ENCODE measurements around the gene NR1H3. TPM values are rescaled to one million over a fixed set of nuclear protein-coding genes. Genes with fewer than 3 reads are reported as not detected.

The NR1H3 gene
- total and polyA plus RNA-seq, 8 donors, result 20.0 to 100 (median 41.9) TPM

DNA sequence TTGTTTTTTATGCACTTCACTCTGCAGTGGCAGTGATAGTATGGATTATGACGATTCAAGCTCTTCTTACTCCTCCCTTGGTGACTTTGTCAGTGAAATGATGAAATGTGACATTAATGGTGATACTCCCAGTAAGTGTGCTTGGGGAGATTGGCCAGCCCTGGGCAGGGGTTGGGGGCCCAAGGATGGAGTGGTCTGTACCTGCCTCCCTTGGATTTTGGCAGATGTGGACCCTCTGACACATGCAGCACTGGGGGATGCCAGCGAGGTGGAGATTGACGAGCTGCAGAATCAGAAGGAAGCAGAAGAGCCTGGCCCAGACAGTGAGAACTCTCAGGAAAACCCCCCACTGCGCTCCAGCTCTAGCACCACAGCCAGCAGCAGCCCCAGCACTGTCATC lies 26.4 kb downstream of the NR1H3 start:
- H3K27me3 ChIP-seq, result no peaks in the 10 kb centered on the region
- intact Hi-C loops (cut with DNase I; ENCODE audit: low total_unique reads), result loop anchor here (10.0 kb wide), 1 partner anchor 419 kb away; no protein-coding TSS in a partner anchor
- peaks cover 84 to 100% (median 100%) of the 10 kb centered on the region in 4 donors for H3K36me3 ChIP-seq
- no peak overlapping the region for H3K4me3 ChIP-seq
- DNase-seq, result no peak
- no peak for TF ChIP-seq EP300 (IDR thresholded peaks at IDR 0.05)
- no peak for TF ChIP-seq POLR2AphosphoS5 (IDR thresholded peaks at IDR 0.05)
- no peak for TF ChIP-seq POLR2A (IDR thresholded peaks at IDR 0.05)
- TF ChIP-seq, protein P1, sequence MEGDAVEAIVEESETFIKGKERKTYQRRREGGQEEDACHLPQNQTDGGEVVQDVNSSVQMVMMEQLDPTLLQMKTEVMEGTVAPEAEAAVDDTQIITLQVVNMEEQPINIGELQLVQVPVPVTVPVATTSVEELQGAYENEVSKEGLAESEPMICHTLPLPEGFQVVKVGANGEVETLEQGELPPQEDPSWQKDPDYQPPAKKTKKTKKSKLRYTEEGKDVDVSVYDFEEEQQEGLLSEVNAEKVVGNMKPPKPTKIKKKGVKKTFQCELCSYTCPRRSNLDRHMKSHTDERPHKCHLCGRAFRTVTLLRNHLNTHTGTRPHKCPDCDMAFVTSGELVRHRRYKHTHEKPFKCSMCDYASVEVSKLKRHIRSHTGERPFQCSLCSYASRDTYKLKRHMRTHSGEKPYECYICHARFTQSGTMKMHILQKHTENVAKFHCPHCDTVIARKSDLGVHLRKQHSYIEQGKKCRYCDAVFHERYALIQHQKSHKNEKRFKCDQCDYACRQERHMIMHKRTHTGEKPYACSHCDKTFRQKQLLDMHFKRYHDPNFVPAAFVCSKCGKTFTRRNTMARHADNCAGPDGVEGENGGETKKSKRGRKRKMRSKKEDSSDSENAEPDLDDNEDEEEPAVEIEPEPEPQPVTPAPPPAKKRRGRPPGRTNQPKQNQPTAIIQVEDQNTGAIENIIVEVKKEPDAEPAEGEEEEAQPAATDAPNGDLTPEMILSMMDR (IDR thresholded peaks at IDR 0.05), result no peak
- no peaks in the 10 kb centered on the region for H3K4me1 ChIP-seq
- no peaks in the 10 kb centered on the region for H3K9me3 ChIP-seq
- no peak overlapping the region for H3K27ac ChIP-seq
- WGBS, 5 donors, result 90 to 98% (median 94%) methylated on average over 4 of the region's 4 CpGs

DNA sequence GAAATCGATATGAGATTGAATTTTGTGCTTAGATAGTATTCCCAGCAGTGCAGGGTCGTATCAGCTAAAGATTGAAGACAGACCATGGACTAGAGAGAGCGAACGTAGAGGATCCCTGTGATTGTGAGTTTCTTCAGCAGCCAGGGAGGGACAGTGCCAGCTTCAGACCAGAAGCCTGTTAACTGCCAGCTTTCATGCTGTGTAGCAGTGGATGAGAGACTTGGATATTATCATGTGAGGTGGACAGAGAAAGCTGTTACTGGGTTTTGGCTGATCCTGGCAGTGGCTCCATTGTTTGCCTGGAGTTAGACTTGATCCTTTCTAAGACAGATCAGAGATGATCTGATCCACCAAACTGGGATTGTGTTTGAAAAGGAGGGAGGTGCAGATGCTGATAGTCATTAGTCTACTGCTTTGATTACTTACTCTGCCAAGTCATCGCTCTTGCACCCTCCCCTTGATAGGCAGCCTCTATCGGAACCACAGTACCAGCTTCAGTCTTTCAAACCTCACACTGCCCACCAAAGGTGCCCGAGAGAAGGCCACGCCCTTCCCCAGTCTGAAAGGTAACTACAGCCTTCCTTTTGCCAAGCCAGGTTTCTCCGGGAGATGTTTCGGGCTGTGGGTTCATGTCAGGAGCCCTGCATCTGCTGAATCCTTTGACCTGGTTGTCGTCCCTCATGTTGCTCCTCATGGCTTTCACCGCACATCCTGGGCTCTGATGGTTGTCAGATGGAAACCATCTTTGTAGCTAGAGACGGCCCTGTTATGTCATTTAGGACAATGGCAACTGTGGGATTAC lies 28.4 kb downstream of the NR1H3 start:
- Histone ChIP-seq H3K27ac (no peak overlapping the region), H3K4me1 (no peaks in the 10 kb centered on the region), H3K27me3 (no peaks in the 10 kb centered on the region), H3K9me3 (no peaks in the 10 kb centered on the region), H3K4me3 (no peak overlapping the region), H3K36me3 (peaks cover 85 to 100% (median 100%) of the 10 kb centered on the region in 4 donors)
- no peak for DNase-seq
- TF ChIP-seq POLR2A (IDR thresholded peaks at IDR 0.05), result no peak
- TF ChIP-seq, protein P1 (IDR thresholded peaks at IDR 0.05), result no peak
- TF ChIP-seq EP300 (IDR thresholded peaks at IDR 0.05), result no peak
- no peak for TF ChIP-seq POLR2AphosphoS5 (IDR thresholded peaks at IDR 0.05)
- intact Hi-C loops (cut with DNase I; ENCODE audit: low total_unique reads), result loop anchor here (10.0 kb wide), 1 partner anchor 421 kb away; no protein-coding TSS in a partner anchor
- 92 to 96% (median 94%) methylated on average over 13 of the region's 13 CpGs for WGBS, 5 donors

DNA sequence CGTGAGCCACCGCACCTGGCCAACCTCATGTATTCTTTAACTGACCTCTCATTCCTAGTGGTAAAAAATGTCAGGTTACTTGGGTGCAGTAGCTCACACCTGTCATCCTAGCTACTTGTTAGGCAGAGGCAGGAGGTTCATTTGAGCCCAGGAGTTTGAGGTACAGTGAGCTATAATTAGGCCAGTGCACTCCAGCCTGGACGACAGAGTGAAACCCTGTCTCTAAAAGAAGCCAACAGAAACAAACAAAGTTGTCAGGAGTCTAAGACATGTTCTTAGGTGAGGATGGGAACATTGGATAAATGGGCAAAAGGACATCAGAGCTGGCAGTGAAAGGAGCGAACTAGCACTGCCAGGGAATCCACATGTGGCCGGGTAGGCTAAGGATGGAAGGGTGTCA lies 30.3 kb downstream of the NR1H3 start:
- Histone ChIP-seq H3K36me3 (peaks cover 86 to 100% (median 100%) of the 10 kb centered on the region in 4 donors), H3K27ac (no peak overlapping the region), H3K4me3 (no peak overlapping the region), H3K9me3 (no peaks in the 10 kb centered on the region), H3K4me1 (no peaks in the 10 kb centered on the region), H3K27me3 (no peaks in the 10 kb centered on the region)
- 91 to 95% (median 91%) methylated on average over 5 of the region's 5 CpGs for WGBS, 5 donors
- intact Hi-C loops (cut with DNase I; ENCODE audit: low total_unique reads), result loop anchor here (10.0 kb wide), 1 partner anchor 423 kb away; no protein-coding TSS in a partner anchor
- DNase-seq, result no peak
- TF ChIP-seq POLR2A (IDR thresholded peaks at IDR 0.05) (no peak), EP300 (IDR thresholded peaks at IDR 0.05) (no peak), POLR2AphosphoS5 (IDR thresholded peaks at IDR 0.05) (no peak)
- TF ChIP-seq, protein P1 (IDR thresholded peaks at IDR 0.05), result no peak

DNA sequence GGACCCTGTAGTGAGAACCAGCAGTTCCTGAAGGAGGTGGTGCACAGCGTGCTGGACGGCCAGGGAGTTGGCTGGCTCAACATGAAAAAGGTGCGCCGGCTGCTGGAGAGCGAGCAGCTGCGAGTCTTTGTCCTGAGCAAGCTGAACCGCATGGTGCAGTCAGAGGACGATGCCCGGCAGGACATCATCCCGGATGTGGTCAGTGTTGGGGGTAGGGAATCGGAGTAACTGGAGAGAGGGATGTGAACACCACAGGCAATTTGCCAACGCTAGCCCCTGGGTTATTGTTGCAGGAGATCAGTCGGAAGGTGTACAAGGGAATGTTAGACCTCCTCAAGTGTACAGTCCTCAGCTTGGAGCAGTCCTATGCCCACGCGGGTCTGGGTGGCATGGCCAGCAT lies 32.1 kb downstream of the NR1H3 start:
- H3K4me3 ChIP-seq, result no peak overlapping the region
- intact Hi-C loops (cut with DNase I; ENCODE audit: low total_unique reads), result loop anchor here (10.0 kb wide), 1 partner anchor 425 kb away; no protein-coding TSS in a partner anchor
- TF ChIP-seq POLR2A (IDR thresholded peaks at IDR 0.05), result no peak
- no peak for TF ChIP-seq POLR2AphosphoS5 (IDR thresholded peaks at IDR 0.05)
- TF ChIP-seq EP300 (IDR thresholded peaks at IDR 0.05), result no peak
- TF ChIP-seq, protein P1 (IDR thresholded peaks at IDR 0.05), result no peak
- no peaks in the 10 kb centered on the region for H3K9me3 ChIP-seq
- peaks cover 85 to 100% (median 99%) of the 10 kb centered on the region in 4 donors for H3K36me3 ChIP-seq
- WGBS, 5 donors, result 91 to 97% (median 93%) methylated on average over 15 of the region's 15 CpGs
- H3K27ac ChIP-seq, result no peak overlapping the region
- DNase-seq, result no peak
- no peaks in the 10 kb centered on the region for H3K4me1 ChIP-seq
- H3K27me3 ChIP-seq, result no peaks in the 10 kb centered on the region
